DND-41 (cell line): ENCODE data around the gene DUOX2.
A peak's percentile ranks its signal among the peaks of the same experiment; 100 is the strongest.

Source experiments
- ATAC-seq: fragments of 200-7000 bp; cut with Tn5 transposase; 3 replicates; pipeline ENCODE4 v1.9.1; 2021; ENCODE audit warnings: low read depth; ENCODE audit not compliant: insufficient read depth
- DNase-seq: peaks from one replicate; pipeline ENCODE4 v3.0.0-alpha.2; 2020
- H2AFZ ChIP-seq: 2 replicates; pipeline ENCODE4 v1.6.0; 2012; ENCODE audit warnings: low read depth, low read length
- H3K27ac ChIP-seq: 2 replicates; pipeline ENCODE4 v1.5.1; 2012; ENCODE audit warnings: low read length, inconsistent platforms
- H3K27me3 ChIP-seq: fragments of 200-600 bp; sonication (generic); 2 replicates; pipeline ENCODE4 v1.6.0; 2012; ENCODE audit warnings: low read length, mild to moderate bottlenecking, inconsistent platforms; ENCODE audit not compliant: insufficient read depth, poor library complexity
- H3K36me3 ChIP-seq: 2 replicates; pipeline ENCODE4 v1.5.1; 2012; ENCODE audit warnings: low read length, inconsistent platforms; ENCODE audit not compliant: insufficient read depth
- H3K4me1 ChIP-seq: 2 replicates; pipeline ENCODE4 v1.5.1; 2012; ENCODE audit warnings: mild to moderate bottlenecking, low read length; ENCODE audit not compliant: insufficient read depth
- H3K4me2 ChIP-seq: 2 replicates; pipeline ENCODE4 v1.6.0; 2012; ENCODE audit warnings: mild to moderate bottlenecking, moderate library complexity, low read length, inconsistent platforms; ENCODE audit not compliant: insufficient read depth
- H3K4me3 ChIP-seq, 2 experiments: fragments of 200-600 bp in 1 of 2; shearing (Covaris generic) in 1 of 2; 2 replicates each; pipeline ENCODE4 v1.5.1; 2012 to 2016; ENCODE audit warnings: inconsistent platforms in 2 of 2, low read length in 2 of 2, mild to moderate bottlenecking in 2 of 2, low read depth in 1 of 2, moderate library complexity in 1 of 2
- H3K79me2 ChIP-seq: 2 replicates; pipeline ENCODE4 v1.6.0; 2012; ENCODE audit warnings: low read length, inconsistent platforms; ENCODE audit not compliant: insufficient read depth
- H3K9ac ChIP-seq: 2 replicates; pipeline ENCODE4 v1.6.0; 2012; ENCODE audit warnings: low read depth, mild to moderate bottlenecking, inconsistent platforms, low read length, moderate library complexity
- H3K9me3 ChIP-seq: 2 replicates; pipeline ENCODE4 v1.5.1; 2012; ENCODE audit warnings: low read length, moderate library complexity, mild to moderate bottlenecking, inconsistent platforms; ENCODE audit not compliant: insufficient read depth, severe bottlenecking
- H4K20me1 ChIP-seq: 2 replicates; pipeline ENCODE4 v1.6.0; 2012; ENCODE audit warnings: low read length; ENCODE audit not compliant: insufficient read depth
- CTCF ChIP-seq: IDR thresholded peaks from 2 replicates; pipeline ENCODE4 v1.5.1; 2012; ENCODE audit warnings: borderline replicate concordance, low read length, moderate library complexity, mild to moderate bottlenecking; ENCODE audit not compliant: poor library complexity, severe bottlenecking; ENCODE audit errors: extremely low read depth
- EZH2 ChIP-seq: IDR thresholded peaks from 3 replicates; pipeline ENCODE4 v1.6.1; 2012; ENCODE audit warnings: borderline replicate concordance, low read depth, mild to moderate bottlenecking, moderate library complexity, low read length, inconsistent platforms; ENCODE audit not compliant: severe bottlenecking

Gene DUOX2

GRCh38 chr15:45143056-45143455, 29.1 kb upstream of the DUOX2 start:
- Histone ChIP-seq H3K4me1 (no peaks in the 10 kb centered on the region), H3K79me2 (no peaks in the 10 kb centered on the region), H3K27ac (no peak overlapping the region), H3K9ac (no peak overlapping the region), H2AFZ (no peak overlapping the region), H3K4me2 (no peak overlapping the region), H3K36me3 (no peaks in the 10 kb centered on the region), H3K4me3 (no peak overlapping the region), H3K27me3 (no peaks in the 10 kb centered on the region), H4K20me1 (no peaks in the 10 kb centered on the region), H3K9me3 (no peaks in the 10 kb centered on the region)
- TF ChIP-seq EZH2 (no peak), CTCF (no peak)
- DNase-seq (no peak), ATAC-seq (no peak)

GRCh38 chr15:45141386-45141785, 27.4 kb upstream of the DUOX2 start:
- Histone ChIP-seq H4K20me1 (no peaks in the 10 kb centered on the region), H2AFZ (no peak overlapping the region), H3K4me2 (no peak overlapping the region), H3K27me3 (no peaks in the 10 kb centered on the region), H3K79me2 (no peaks in the 10 kb centered on the region), H3K9me3 (no peaks in the 10 kb centered on the region), H3K36me3 (no peaks in the 10 kb centered on the region), H3K9ac (no peak overlapping the region), H3K4me1 (no peaks in the 10 kb centered on the region), H3K4me3 (no peak overlapping the region), H3K27ac (no peak overlapping the region)
- no peak for DNase-seq
- peak; percentile 61; the same call in 2 of the 3 replicates for ATAC-seq
- TF ChIP-seq CTCF (no peak), EZH2 (no peak)

DNA sequence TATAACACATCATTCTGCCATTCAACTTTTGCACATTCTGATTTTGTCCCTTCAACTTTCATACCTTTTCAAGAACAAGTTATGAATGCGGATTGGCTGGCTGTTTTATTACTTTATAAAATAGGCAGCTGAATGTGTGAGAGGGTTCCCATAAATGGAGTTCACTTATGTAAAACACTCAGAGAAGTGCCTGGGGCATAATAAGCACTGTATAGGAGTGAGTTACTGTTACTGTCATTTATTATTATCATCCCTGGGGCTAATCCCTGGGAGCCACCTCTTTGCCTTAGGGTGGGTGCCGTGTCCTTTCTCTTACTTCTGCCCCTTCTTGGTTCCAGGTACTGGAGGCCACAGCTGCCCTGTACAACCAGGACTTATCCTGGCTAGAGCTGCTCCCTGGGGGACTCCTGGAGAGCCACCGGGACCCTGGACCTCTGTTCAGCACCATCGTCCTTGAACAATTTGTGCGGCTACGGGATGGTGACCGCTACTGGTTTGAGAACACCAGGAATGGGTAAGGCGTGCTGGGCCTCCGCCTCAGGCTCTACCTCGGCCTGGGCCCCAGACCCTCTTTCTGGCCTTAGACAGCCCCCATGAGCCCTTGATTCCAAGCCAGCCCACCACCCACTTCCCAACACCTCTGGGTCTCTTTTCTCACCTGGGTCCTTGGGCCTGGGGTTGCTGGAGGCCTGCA, 26.7 kb upstream of the DUOX2 start:
- Histone ChIP-seq H4K20me1 (no peaks in the 10 kb centered on the region), H3K9me3 (no peaks in the 10 kb centered on the region), H3K27me3 (no peaks in the 10 kb centered on the region), H3K36me3 (no peaks in the 10 kb centered on the region), H3K4me3 (no peak overlapping the region), H3K4me2 (no peak overlapping the region), H3K27ac (no peak overlapping the region), H2AFZ (no peak overlapping the region), H3K79me2 (no peaks in the 10 kb centered on the region), H3K9ac (no peak overlapping the region), H3K4me1 (no peaks in the 10 kb centered on the region)
- TF ChIP-seq EZH2 (no peak), CTCF (no peak)
- DNase-seq = no peak
- ATAC-seq = no peak
